Testis (tissue), 3 donors: Measurements from ENCODE around the gene RND1. TPM values are rescaled to one million over a fixed set of nuclear protein-coding genes. Genes with fewer than 3 reads are reported as not detected.

Source experiments
- DNase-seq: peaks from one replicate; pipeline ENCODE4 v3.0.0-alpha.2; 2019
- H3K27ac ChIP-seq, 2 donors: fragments of 200-600 bp; sonication (generic); one replicate each; pipeline ENCODE4 v1.5.1; 2019
- H3K27me3 ChIP-seq: fragments of 200-600 bp; sonication (generic); one replicate; pipeline ENCODE4 v1.5.1; 2019
- H3K36me3 ChIP-seq: fragments of 200-600 bp; sonication (generic); one replicate; pipeline ENCODE4 v1.5.1; 2017; ENCODE audit warnings: low read depth; ENCODE audit errors: missing control alignments
- H3K4me1 ChIP-seq: fragments of 200-600 bp; sonication (generic); one replicate; pipeline ENCODE4 v1.5.1; 2019
- H3K4me3 ChIP-seq, 2 donors: fragments of 200-600 bp; sonication (generic); one replicate each; pipeline ENCODE4 v1.5.1; 2017 to 2019
- H3K9me3 ChIP-seq: fragments of 200-600 bp; sonication (generic); one replicate; pipeline ENCODE4 v1.5.1; 2017
- CTCF ChIP-seq, 3 experiments: fragments of 450-650 bp in 2 of 3; fragments of 200-600 bp in 1 of 3; sonication (generic) in 1 of 3; IDR thresholded peaks; one replicate each; pipeline ENCODE4 v1.5.1; 2016 to 2019; ENCODE audit warnings: antibody characterized with exemption in 3 of 3, mild to moderate bottlenecking in 2 of 3, moderate library complexity in 1 of 3
- POLR2A ChIP-seq: fragments of 450-650 bp; IDR thresholded peaks from one replicate; pipeline ENCODE4 v1.6.1; 2017; ENCODE audit warnings: antibody characterized with exemption, mild to moderate bottlenecking, moderate library complexity
- WGBS, 2 donors: methylation state at CpG; one replicate each; pipeline ENCODE4 v1.1.5; 2018; 5-methylcytosine and 5-hydroxymethylcytosine counted together
- intact Hi-C: fragments of 100-400 bp; cut with DNase I; formaldehyde crosslinking; loops from one replicate; pipeline ENCODE4 v1.15.1; 2023; ENCODE audit warnings: low total_unique reads
- polyA plus RNA-seq: library from polyadenylated mRNA; stranded (reverse); fragments of 350-450 nt; fragmentation: Illumina TruSeq; extraction: RNeasy Lipid Tissue Mini Kit (QIAGEN cat#74804); gene quantifications from one replicate; pipeline ENCODE4 v1.2.3, GENCODE V29; 2014; ENCODE audit warnings: low read depth, low replicate concordance; ENCODE audit not compliant: insufficient read depth
- total RNA-seq, 2 donors: library from RNA; depleted of rRNA; stranded (reverse); fragments of >200 nt; gene quantifications; one replicate each; pipeline ENCODE4 v1.2.3, GENCODE V29; 2016

Gene RND1
- total and polyA plus RNA-seq, 3 donors from 2014 or later: 0.81 to 1.2 (median 1.1) TPM

- no peaks in the 10 kb centered on the region for H3K36me3 ChIP-seq
- TF ChIP-seq POLR2A (no peak), CTCF (IDR thresholded peaks at IDR 0.05) (no peak)
- no peaks in the 10 kb centered on the region for H3K27me3 ChIP-seq
- intact Hi-C loops: no loop called here
- peaks cover 7% of the 10 kb centered on the region for H3K4me1 ChIP-seq
- H3K27ac ChIP-seq: peak overlapping the region in 1 of 2 donors; percentile 68
- H3K9me3 ChIP-seq: no peaks in the 10 kb centered on the region
- 26 to 41% methylated on average over 10 of the region's 10 CpGs for WGBS, 2 donors
- DNase-seq: peak; percentile 25
- no peak overlapping the region for H3K4me3 ChIP-seq
These were observed 16.6 kb upstream of the RND1 start for GRCh38 chr12:48882315-48882687.

- H3K9me3 ChIP-seq: no peaks in the 10 kb centered on the region
- intact Hi-C loops: no loop called here
- H3K4me3 ChIP-seq: no peak overlapping the region
- H3K27ac ChIP-seq: peak overlapping the region in 1 of 2 donors; percentile 68
- TF ChIP-seq POLR2A (no peak), CTCF (IDR thresholded peaks at IDR 0.05) (no peak)
- H3K27me3 ChIP-seq: no peaks in the 10 kb centered on the region
- 44 to 47% methylated on average over 9 of the region's 9 CpGs for WGBS, 2 donors
- no peak for DNase-seq
- no peaks in the 10 kb centered on the region for H3K36me3 ChIP-seq
- H3K4me1 ChIP-seq: peaks cover 7% of the 10 kb centered on the region
These were observed 16.1 kb upstream of the RND1 start for GRCh38 chr12:48881686-48882314.

DNA sequence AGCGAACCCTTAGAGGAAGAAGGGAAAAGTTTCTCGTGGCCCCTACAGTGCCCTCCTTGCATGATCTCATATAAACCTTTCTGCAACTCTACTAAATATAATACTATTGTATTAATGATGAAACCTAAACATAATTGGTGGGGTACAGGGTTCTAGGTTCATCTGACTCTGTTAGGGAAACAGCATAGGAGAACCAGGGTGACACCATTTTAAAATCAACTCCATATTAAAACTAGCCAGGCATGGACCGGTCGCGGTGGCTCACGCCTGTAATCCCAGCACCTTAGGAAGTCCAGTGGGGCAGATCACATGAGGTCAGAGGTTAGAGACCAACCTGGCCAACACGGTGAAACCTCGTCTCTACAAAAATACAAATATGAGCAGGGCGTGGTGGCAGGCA lies 15.0 kb upstream of the RND1 start:
- WGBS, 2 donors: 90 to 94% methylated on average over 9 of the region's 9 CpGs
- Histone ChIP-seq H3K27me3 (no peaks in the 10 kb centered on the region), H3K36me3 (no peaks in the 10 kb centered on the region), H3K4me3 (no peak overlapping the region), H3K9me3 (no peaks in the 10 kb centered on the region), H3K4me1 (peaks cover 7% of the 10 kb centered on the region), H3K27ac (no peak overlapping the region)
- intact Hi-C loops: no loop called here
- TF ChIP-seq CTCF (IDR thresholded peaks at IDR 0.05) (no peak), POLR2A (no peak)
- no peak for DNase-seq

- no peak for DNase-seq
- WGBS, 2 donors: 65 to 66% methylated on average over 2 of the region's 2 CpGs
These were observed 12.9 kb upstream of the RND1 start for GRCh38 chr12:48878548-48878947.

More at GRCh38 chr12:48878548-48878947, 12.9 kb upstream of the RND1 start:
- Histone ChIP-seq H3K4me1 (peaks cover 7% of the 10 kb centered on the region), H3K27ac (no peak overlapping the region), H3K36me3 (no peaks in the 10 kb centered on the region), H3K4me3 (no peak overlapping the region), H3K27me3 (no peaks in the 10 kb centered on the region), H3K9me3 (no peaks in the 10 kb centered on the region)
- intact Hi-C loops: no loop called here
- no peak for TF ChIP-seq POLR2A
- TF ChIP-seq CTCF (IDR thresholded peaks at IDR 0.05): no peak
